Activated CD4-positive, alpha-beta T cell treated with anti-CD3 and anti-CD28 coated beads, Interleukin-2, Interleukin-6, amounts not matched to agents 100 ng/mL and 50 ng/mL, durations not matched to agents 16 hours and 8 hours (primary cell): Measurements from ENCODE around the gene FURIN.
A peak's percentile ranks its signal among the peaks of the same experiment; 100 is the strongest.
"Not testable (repeated sequence)": the region's sequence is repeated elsewhere in the genome, so short reads cannot be mapped to it uniquely, and the experiment has no call there.

Experiments
- DNase-seq: peaks from one replicate; pipeline ENCODE4 v3.0.0-alpha.2; 2020

The FURIN gene

DNA sequence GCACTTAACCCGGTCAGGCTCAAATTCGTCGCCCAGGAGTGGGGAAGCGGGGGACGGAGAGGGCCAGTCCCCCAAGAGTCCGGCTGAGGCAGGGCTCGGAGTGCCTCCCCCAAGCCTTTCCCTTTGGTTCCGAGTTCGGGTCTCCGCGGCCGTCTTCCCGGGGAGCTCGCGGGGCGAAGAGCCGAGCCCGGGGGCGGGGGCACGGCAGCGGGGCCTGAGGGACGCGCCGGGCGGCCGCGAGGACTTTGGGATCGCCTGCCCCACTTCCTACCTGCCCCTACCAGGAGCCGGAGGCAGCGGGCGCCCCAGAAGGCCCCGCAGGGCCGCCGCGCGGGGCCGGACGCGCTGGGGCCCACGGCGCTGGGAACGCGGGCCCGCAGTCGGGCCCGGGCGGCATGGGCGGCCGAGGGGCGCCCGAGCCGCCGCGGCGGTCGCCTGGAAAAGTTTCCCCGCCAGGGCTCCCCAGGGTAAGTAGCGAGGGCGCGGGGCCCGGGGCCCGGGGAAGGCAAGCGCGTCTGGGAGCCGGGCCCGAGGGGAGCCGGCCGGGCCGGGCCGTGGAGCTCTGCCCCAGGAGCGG, 2.8 kb downstream of the FURIN start:
- peak; percentile 46 for DNase-seq

DNA sequence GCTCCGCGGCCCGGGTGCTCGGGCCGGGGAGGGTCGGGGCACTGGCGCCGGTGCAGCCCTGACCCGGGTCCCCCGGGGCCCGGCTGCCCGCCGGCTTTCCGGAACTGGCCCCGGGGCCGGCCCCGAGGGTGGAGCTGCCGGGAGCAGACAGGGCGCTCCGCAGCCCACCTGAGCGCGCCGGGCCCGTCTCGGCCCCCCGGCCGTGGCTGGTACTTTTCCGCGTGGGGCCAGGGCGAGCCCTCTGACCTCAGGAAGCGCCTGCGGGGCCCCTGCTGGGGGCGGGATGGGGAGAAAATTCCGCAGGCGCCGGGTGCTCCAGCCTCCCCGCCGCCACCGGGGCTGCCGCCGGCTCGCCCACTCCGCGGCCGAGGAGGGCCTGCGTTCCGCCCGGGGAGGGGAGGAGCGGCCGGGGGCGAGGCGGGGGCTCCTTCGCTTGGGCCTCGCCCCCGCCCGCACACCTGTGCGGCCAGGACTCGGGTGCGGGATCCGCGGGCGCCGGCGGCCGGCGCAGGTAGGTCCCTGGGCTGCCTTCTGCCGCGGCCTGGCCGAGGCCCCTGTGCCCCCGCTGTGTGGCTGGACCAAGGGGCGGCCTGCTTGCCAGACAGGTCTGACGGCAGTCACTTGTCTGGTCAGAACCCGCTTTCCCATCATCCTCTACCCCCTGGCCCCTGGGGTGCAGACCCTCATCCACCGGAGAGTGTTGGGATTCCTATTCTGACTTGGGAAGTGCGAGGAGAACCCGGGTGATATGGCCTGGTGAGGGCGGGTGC, 3.5 kb downstream of the FURIN start:
- peak; percentile 36 for DNase-seq

DNA sequence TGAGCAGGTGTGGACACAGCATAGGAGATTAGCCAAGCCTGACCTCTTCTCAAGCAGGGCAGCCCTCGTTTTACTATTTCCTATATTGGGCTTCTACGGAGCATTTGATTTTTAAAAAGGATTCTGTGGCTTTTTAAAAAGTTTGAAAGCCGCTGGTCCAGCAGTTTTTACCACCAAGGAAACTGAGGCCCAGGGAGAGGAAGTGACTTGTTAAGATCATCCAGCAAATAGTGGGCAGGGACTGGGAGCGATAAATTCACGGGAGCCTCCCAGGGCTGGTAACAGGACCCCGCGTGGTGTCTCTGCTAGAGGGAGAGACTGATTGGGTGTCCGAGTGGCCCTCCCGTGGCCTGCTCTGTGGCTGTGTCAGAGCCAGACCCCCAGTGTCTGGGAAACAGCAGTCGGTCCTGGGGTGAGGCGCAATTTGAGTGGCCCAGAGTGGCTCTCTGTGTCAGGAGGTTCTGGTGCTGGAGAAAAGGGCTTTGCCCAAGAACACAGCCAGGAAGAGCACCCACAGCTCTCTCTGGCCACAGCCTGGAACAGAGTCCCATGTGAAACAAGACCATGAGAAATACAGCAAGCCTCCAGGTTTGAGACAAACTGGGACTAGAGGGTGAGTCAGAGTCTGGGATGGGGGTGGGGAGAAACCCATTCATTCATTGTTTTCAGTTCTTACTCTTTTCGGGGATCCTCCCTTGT, 4.2 kb downstream of the FURIN start:
- DNase-seq: peak; percentile 86

DNA sequence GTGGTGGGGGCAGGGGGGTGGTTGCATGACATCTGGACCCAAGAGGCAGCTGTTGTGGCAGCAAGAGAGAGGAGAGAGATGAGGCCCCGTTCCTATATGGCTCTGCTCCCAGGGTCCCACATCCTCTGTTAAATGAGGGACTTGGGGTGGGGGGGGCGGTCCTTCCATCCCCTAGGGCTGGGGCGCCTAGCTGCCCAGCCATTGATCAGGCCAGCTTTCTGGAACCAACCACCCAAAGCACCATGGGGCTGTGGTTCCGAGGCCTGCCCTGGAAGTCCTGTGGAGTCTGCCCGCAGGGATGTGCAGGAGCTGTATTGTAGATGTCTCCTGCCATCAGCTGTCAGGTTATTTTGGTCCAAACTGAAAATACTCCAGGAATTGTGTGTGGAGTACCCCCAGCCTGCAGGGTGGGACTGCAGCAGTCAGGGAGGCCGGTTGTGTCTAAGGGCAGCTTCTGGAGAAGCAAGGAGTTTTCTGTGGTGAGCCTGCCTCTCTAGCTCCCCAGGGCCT, 5.2 kb downstream of the FURIN start:
- DNase-seq: no peak

DNA sequence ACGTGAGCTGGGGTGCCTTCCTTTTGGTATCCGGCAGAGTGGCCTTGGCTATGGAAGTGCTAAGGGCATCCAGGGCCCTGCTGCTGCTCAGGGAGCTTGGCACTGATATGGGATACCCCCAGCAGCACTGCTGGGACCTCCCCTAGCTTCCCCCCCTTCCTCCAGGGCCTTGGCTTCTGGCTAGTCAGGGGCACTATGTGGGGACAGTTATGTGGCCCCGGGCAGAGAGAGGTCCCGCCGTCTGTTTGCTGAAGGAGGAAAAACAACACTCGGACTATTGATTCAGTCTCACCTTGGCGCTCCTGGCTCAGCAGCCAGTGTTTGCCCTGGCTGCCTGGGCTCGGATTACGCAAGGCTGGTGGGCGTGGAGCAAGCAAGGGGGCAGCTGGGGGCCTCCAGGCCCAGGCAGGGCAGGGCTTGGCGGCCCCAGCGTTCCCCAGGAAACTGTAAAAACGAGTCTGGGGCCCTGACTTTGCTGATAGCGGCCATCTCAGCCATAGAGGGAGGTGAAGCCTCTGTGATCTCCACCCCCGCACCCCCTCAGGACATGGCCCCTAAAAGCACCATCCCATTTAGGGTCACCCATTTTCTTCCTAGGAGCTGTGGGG, 5.7 kb downstream of the FURIN start:
- no peak for DNase-seq

DNA sequence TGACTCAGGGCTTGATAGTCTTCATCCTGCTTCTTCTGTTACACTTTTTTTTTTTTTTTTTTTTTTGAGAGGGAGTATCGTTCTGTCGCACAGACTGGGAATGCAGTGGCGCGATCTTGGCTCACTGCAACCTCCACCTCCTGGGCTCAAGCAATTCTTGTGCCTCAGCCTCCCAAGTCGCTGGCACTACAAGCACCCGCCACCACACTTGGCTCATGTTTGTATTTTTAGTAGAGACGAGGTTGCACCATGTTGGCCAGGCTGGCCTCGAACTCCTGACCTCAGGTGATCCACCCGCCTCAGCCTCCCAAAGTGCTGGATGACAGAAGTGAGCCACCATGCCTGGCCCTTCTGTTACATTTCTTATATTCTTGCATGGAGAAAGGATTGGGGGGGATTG, 6.6 kb downstream of the FURIN start:
- DNase-seq: not testable (repeated sequence)

DNA sequence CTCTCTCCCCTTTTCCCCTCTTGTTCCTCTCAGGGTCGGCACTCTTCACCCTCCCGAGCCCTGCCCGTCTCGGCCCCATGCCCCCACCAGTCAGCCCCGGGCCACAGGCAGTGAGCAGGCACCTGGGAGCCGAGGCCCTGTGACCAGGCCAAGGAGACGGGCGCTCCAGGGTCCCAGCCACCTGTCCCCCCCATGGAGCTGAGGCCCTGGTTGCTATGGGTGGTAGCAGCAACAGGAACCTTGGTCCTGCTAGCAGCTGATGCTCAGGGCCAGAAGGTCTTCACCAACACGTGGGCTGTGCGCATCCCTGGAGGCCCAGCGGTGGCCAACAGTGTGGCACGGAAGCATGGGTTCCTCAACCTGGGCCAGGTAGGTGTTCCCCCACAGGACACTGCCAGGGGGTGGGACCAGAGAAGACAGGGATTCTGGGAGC, 7.2 kb downstream of the FURIN start:
- no peak for DNase-seq

DNA sequence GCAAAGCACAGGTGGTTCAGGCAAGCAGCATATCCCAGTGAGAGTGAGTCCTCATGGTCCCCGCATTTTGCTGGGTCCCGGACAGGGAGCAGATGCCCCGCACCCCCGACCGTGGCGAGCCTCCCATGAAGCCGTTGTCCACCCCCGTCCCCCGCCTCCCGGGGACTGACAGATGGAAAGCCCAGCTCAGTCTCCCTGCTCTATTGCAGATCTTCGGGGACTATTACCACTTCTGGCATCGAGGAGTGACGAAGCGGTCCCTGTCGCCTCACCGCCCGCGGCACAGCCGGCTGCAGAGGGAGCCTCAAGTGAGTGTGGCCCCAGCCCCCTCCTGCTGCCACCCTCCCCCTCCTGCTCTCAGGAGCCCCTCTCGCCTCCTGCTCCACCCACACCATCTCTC, 7.7 kb downstream of the FURIN start:
- no peak for DNase-seq

DNA sequence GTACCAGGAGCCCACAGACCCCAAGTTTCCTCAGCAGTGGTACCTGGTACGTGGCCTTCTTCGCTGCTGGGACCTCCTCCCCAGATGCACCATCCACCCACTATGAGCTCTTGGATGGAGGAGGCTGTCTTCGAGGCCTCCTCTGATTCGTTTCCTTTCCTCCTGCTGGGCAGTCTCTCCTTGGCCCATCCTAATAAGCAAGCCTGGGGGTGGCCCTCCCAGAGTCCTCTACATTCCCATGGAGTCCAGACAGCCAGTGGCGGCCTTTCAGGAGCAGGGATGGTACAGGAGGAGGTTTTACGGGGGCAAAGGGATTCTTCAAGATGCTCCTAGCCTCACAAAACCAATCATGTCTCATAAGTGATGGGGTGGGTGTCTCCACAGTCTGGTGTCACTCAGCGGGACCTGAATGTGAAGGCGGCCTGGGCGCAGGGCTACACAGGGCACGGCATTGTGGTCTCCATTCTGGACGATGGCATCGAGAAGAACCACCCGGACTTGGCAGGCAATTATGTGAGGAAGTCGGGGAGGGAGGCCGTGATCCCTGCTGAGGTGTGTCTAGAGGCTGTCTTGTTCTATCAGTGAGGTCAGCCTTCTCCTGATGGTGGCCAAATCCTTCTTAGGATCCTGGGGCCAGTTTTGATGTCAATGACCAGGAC, 8.3 kb downstream of the FURIN start:
- DNase-seq: no peak

DNA sequence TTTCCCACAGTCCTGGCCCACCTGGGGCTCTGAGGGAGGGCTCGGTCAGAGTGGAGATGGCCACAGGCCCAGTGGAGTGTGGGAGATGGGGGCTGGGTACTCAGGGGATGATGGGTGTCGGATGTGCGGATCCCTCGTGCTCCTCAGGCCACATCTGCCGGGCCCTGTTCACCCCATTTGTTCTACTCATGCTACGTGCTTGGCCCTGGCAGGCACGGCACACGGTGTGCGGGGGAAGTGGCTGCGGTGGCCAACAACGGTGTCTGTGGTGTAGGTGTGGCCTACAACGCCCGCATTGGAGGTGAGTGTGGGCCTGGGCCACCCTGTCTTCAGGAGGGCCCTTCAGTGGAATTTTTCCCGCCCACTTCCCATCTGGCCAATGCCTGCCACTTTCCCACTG, 8.9 kb downstream of the FURIN start:
- no peak for DNase-seq

DNA sequence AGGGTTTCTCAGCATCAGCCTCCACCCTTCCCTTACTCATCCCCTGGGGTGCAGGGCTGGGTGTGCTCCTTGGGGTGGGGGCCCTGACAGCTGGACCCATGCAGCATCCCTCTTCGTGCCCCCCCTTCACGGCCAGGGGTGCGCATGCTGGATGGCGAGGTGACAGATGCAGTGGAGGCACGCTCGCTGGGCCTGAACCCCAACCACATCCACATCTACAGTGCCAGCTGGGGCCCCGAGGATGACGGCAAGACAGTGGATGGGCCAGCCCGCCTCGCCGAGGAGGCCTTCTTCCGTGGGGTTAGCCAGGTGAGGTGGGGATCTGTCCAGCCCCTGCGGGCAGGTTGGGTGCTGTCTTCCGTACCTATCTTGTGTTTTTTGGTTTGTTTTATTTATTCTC, 9.6 kb downstream of the FURIN start:
- DNase-seq: no peak

DNA sequence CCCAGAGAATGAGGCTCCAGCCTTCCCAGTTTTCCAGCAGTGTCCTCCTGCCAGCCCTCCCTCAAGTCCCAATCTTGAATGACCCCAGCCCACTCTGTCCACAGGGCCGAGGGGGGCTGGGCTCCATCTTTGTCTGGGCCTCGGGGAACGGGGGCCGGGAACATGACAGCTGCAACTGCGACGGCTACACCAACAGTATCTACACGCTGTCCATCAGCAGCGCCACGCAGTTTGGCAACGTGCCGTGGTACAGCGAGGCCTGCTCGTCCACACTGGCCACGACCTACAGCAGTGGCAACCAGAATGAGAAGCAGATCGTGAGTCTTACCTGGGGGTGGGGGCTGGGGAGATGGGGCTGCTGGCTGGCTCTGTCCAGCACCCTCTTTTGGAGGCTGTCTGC, 10.3 kb downstream of the FURIN start:
- no peak for DNase-seq

DNA sequence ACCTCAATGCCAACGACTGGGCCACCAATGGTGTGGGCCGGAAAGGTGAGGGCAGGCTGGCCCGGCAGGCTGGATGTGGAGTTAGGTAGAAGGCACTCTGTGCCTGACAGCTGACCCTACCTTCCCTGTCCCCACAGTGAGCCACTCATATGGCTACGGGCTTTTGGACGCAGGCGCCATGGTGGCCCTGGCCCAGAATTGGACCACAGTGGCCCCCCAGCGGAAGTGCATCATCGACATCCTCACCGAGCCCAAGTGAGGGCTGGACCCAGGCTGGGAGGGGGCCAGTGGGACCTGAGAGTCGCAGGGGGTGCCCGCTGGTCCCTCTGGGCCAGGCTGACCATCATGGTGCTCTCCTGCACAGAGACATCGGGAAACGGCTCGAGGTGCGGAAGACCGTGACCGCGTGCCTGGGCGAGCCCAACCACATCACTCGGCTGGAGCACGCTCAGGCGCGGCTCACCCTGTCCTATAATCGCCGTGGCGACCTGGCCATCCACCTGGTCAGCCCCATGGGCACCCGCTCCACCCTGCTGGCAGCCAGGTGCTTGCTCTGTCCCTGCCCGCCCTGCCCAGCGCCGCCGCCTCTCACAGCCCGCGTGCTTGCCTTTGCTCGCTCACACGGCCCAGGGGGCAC, 11.5 kb downstream of the FURIN start:
- no peak for DNase-seq

DNA sequence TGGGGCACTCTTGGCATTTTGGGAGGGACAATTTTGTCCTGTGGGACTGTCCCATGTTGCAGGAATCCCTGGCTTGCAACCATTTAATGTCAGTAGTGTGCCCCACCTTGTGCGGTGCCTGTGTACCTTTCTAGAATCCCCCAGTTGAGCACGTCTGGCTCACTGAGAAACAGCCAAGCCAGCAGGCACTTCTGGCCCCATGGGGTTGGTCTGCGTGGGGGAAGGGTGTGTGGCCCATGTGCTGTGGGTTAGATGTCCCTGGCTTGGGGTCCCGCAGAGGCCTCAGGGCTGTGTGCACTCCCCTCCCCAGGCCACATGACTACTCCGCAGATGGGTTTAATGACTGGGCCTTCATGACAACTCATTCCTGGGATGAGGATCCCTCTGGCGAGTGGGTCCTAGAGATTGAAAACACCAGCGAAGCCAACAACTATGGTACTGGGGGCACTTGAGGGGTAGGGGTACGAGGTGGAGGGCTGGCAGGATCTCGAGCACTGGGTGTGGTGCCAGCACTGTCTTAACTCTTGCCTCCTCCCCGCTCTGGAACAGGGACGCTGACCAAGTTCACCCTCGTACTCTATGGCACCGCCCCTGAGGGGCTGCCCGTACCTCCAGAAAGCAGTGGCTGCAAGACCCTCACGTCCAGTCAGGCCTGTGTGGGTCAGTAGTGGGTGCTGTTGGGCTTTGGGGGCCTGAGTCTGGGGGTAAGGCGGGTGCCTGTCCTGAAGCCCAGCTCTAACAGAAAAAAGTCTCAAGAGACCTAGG, 12.2 kb downstream of the FURIN start:
- DNase-seq: no peak

DNA sequence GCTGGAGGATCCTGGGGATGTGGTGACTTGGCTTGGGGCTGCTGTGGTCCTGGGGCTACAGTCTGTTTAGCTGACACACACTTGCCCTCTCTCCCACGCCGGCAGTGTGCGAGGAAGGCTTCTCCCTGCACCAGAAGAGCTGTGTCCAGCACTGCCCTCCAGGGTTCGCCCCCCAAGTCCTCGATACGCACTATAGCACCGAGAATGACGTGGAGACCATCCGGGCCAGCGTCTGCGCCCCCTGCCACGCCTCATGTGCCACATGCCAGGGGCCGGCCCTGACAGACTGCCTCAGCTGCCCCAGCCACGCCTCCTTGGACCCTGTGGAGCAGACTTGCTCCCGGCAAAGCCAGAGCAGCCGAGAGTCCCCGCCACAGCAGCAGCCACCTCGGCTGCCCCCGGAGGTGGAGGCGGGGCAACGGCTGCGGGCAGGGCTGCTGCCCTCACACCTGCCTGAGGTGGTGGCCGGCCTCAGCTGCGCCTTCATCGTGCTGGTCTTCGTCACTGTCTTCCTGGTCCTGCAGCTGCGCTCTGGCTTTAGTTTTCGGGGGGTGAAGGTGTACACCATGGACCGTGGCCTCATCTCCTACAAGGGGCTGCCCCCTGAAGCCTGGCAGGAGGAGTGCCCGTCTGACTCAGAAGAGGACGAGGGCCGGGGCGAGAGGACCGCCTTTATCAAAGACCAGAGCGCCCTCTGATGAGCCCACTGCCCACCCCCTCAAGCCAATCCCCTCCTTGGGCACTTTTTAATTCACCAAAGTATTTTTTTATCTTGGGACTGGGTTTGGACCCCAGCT, 13.0 kb downstream of the FURIN start:
- DNase-seq: no peak

DNA sequence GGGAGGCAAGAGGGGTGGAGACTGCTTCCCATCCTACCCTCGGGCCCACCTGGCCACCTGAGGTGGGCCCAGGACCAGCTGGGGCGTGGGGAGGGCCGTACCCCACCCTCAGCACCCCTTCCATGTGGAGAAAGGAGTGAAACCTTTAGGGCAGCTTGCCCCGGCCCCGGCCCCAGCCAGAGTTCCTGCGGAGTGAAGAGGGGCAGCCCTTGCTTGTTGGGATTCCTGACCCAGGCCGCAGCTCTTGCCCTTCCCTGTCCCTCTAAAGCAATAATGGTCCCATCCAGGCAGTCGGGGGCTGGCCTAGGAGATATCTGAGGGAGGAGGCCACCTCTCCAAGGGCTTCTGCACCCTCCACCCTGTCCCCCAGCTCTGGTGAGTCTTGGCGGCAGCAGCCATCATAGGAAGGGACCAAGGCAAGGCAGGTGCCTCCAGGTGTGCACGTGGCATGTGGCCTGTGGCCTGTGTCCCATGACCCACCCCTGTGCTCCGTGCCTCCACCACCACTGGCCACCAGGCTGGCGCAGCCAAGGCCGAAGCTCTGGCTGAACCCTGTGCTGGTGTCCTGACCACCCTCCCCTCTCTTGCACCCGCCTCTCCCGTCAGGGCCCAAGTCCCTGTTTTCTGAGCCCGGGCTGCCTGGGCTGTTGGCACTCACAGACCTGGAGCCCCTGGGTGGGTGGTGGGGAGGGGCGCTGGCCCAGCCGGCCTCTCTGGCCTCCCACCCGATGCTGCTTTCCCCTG, 13.8 kb downstream of the FURIN start:
- DNase-seq: no peak

DNA sequence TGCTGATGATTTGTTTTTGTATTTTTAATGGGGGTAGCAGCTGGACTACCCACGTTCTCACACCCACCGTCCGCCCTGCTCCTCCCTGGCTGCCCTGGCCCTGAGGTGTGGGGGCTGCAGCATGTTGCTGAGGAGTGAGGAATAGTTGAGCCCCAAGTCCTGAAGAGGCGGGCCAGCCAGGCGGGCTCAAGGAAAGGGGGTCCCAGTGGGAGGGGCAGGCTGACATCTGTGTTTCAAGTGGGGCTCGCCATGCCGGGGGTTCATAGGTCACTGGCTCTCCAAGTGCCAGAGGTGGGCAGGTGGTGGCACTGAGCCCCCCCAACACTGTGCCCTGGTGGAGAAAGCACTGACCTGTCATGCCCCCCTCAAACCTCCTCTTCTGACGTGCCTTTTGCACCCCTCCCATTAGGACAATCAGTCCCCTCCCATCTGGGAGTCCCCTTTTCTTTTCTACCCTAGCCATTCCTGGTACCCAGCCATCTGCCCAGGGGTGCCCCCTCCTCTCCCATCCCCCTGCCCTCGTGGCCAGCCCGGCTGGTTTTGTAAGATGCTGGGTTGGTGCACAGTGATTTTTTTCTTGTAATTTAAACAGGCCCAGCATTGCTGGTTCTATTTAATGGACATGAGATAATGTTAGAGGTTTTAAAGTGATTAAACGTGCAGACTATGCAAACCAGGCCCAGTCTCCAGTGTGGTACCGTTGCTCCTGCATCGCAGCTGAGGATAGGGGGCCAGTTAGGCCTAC, 14.6 kb downstream of the FURIN start:
- DNase-seq: no peak

DNA sequence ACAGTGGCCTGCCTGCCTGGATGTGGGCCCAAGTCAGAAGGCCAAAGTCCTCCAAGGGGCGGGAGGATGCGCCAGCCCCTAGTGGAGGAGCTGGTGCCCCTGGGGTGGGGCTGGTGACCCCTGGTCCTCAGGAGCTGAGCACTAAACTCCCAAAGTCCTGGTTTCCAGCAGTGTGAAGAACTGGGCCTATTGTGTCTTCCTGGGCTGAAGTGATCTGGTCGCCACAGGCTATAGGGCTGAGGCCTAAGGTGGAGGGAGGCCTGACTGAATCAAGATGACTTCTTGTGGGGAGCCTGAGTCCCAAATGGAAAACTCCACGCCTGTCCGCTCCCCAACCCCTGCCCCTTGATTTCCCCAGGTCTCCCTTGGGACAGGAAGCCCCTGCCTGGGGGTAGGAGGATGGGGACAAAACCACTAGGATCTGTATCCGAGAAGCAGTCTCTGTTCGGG, 15.2 kb downstream of the FURIN start:
- no peak for DNase-seq
